Measurements from ENCODE around the gene RPL34. TPM values are rescaled to one million over a fixed set of nuclear protein-coding genes. Genes with fewer than 3 reads are reported as not detected.

The RPL34 gene
- total and polyA plus RNA-seq, 2 of the 8 experiments (the other 6 are each of a cell fraction or from before 2014, with no cell fraction given), result 1,430 to 2,987 TPM

DNA sequence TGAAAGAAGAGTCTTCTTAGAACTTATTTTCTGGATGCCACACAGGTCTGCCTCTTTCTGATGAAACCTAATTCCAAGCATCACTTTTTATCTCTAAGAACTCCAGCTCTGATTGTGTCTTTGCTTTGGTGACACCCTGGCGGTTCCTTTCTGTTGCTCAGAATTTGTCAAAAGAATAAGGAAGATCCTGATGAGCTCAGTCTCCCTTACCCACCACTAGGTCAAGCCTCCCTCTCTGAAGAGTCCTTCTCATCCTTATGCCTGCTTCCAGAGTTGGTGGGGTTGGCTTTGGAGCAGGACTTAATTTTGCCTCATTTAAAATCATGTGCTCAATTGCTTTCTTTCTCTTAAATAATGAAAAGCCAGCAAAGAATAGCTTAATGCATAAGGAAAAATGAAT, 31.5 kb upstream of the RPL34 start (continued):
- TF ChIP-seq, protein P1, sequence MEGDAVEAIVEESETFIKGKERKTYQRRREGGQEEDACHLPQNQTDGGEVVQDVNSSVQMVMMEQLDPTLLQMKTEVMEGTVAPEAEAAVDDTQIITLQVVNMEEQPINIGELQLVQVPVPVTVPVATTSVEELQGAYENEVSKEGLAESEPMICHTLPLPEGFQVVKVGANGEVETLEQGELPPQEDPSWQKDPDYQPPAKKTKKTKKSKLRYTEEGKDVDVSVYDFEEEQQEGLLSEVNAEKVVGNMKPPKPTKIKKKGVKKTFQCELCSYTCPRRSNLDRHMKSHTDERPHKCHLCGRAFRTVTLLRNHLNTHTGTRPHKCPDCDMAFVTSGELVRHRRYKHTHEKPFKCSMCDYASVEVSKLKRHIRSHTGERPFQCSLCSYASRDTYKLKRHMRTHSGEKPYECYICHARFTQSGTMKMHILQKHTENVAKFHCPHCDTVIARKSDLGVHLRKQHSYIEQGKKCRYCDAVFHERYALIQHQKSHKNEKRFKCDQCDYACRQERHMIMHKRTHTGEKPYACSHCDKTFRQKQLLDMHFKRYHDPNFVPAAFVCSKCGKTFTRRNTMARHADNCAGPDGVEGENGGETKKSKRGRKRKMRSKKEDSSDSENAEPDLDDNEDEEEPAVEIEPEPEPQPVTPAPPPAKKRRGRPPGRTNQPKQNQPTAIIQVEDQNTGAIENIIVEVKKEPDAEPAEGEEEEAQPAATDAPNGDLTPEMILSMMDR (IDR thresholded peaks at IDR 0.05; ENCODE audit: control extremely low read depth in 1 of 3, insufficient read depth in 1 of 3, low read depth in 1 of 3, low read length in 3 of 3), result no peak
- TF ChIP-seq SRF (IDR thresholded peaks at IDR 0.05; ENCODE audit: low read depth, low read length) (no peak), JUND (IDR thresholded peaks at IDR 0.05; ENCODE audit: low read length) (no peak), TAF1 (IDR thresholded peaks at IDR 0.05; ENCODE audit: low read depth, low read length) (no peak), MAFK (IDR thresholded peaks at IDR 0.05; ENCODE audit: low read depth, low read length) (no peak), TCF12 (IDR thresholded peaks at IDR 0.05; ENCODE audit: low read depth, low read length) (no peak), NANOG (IDR thresholded peaks at IDR 0.05; ENCODE audit: insufficient read depth, low read depth, low read length, poor library complexity, severe bottlenecking) (no peak), ASH2L (IDR thresholded peaks at IDR 0.05; ENCODE audit: low read length) (no peak)

Measured in H1 (cell line).